G401 (cell line): ENCODE measurements around the gene SEMA5A. TPM values are rescaled to one million over a fixed set of nuclear protein-coding genes. Genes with fewer than 3 reads are reported as not detected.

Experiments used
- DNase-seq: peaks from one replicate; pipeline ENCODE4 v3.0.0-alpha.2; 2015; ENCODE audit warnings: low spot score
- in situ Hi-C: cut with HindIII; loops from 2 replicates; pipeline ENCODE4 v1.10.0; 2016; ENCODE audit warnings: low sequenced_read_pairs, mixed read lengths
- total RNA-seq: library from RNA; depleted of rRNA; stranded (reverse); fragments of >200 nt; shearing (Covaris generic); gene quantifications from 2 replicates; pipeline ENCODE4 v1.2.3, GENCODE V29; 2014

The SEMA5A gene
- total RNA-seq, 1 experiment from 2014 or later, result 0.95 TPM

- in situ Hi-C loops, result no loop called here
- no peak for DNase-seq
These were observed 91.4 kb downstream of the SEMA5A start for GRCh38 chr5:9454491-9454890.

GRCh38 chr5:9454012-9454481 lies 91.8 kb downstream of the SEMA5A start:
- in situ Hi-C loops, result no loop called here
- no peak for DNase-seq

- no peak for DNase-seq
- in situ Hi-C loops, result no loop called here
These were observed 92.3 kb downstream of the SEMA5A start for GRCh38 chr5:9453480-9454011.

GRCh38 chr5:9452181-9452580 lies 93.7 kb downstream of the SEMA5A start:
- in situ Hi-C loops, result no loop called here
- no peak for DNase-seq

- no peak for DNase-seq
- in situ Hi-C loops, result no loop called here
These were observed 94.8 kb downstream of the SEMA5A start for GRCh38 chr5:9451037-9451436.

- no peak for DNase-seq
- in situ Hi-C loops, result no loop called here
These were observed 98.2 kb downstream of the SEMA5A start for GRCh38 chr5:9447691-9448090.

GRCh38 chr5:9445826-9446388 lies 100.0 kb downstream of the SEMA5A start:
- in situ Hi-C loops, result no loop called here
- no peak for DNase-seq

GRCh38 chr5:9444346-9444745 lies 101.5 kb downstream of the SEMA5A start:
- in situ Hi-C loops, result no loop called here
- no peak for DNase-seq

- in situ Hi-C loops, result no loop called here
- DNase-seq, result no peak
These were observed 104.3 kb downstream of the SEMA5A start for GRCh38 chr5:9441610-9442009.

GRCh38 chr5:9440517-9440916 lies 105.4 kb downstream of the SEMA5A start:
- no peak for DNase-seq
- in situ Hi-C loops, result no loop called here

GRCh38 chr5:9439531-9440292 lies 106.2 kb downstream of the SEMA5A start:
- in situ Hi-C loops, result no loop called here
- no peak for DNase-seq

GRCh38 chr5:9438596-9439354 lies 107.1 kb downstream of the SEMA5A start:
- DNase-seq, result no peak
- in situ Hi-C loops, result no loop called here

- in situ Hi-C loops, result no loop called here
- no peak for DNase-seq
These were observed 108.1 kb downstream of the SEMA5A start for GRCh38 chr5:9437741-9438240.

GRCh38 chr5:9431496-9432258 lies 114.2 kb downstream of the SEMA5A start:
- DNase-seq, result no peak
- in situ Hi-C loops, result no loop called here

- in situ Hi-C loops, result no loop called here
- no peak for DNase-seq
These were observed 114.8 kb downstream of the SEMA5A start for GRCh38 chr5:9431151-9431495.

GRCh38 chr5:9430306-9430705 lies 115.6 kb downstream of the SEMA5A start:
- in situ Hi-C loops, result no loop called here

GRCh38 chr5:9429691-9430215 lies 116.1 kb downstream of the SEMA5A start:
- no peak for DNase-seq
- in situ Hi-C loops, result no loop called here

More at GRCh38 chr5:9430306-9430705, 115.6 kb downstream of the SEMA5A start:
- no peak for DNase-seq

GRCh38 chr5:9428272-9428671 lies 117.6 kb downstream of the SEMA5A start:
- in situ Hi-C loops, result no loop called here
- DNase-seq, result no peak

- DNase-seq, result no peak
- in situ Hi-C loops, result no loop called here
These were observed 120.2 kb downstream of the SEMA5A start for GRCh38 chr5:9425710-9426109.
